ENCODE data around the gene USP17L22. TPM values are rescaled to one million over a fixed set of nuclear protein-coding genes. Genes with fewer than 3 reads are reported as not detected.
"Not testable (repeated sequence)": the region's sequence is repeated elsewhere in the genome, so short reads cannot be mapped to it uniquely, and the experiment has no call there.

Gene USP17L22
- total RNA-seq (2012; rRNA removed) (not detected in 2 replicates), polyA plus RNA-seq (2012; rRNA removed) (not detected in 2 replicates), Bru-seq, nascent RNA (not detected), BruChase-seq, experiment 1, labeled RNA remaining after a 6-hour chase (not detected), BruChase-seq, experiment 2, labeled RNA remaining after a 2-hour chase (not detected)
- polyA plus RNA-seq (2012; cell fraction: cytosol; rRNA removed) = not detected in 2 replicates
- not detected in 2 replicates for polyA plus RNA-seq (2012; cell fraction: nucleus; rRNA removed; ENCODE audit: low replicate concordance)
- long read RNA-seq = 0 reads

- H4K5ac ChIP-seq (ENCODE audit: low read depth, low read length); H4K91ac ChIP-seq (ENCODE audit: insufficient read depth, low read depth, low read length); H2BK5ac ChIP-seq (ENCODE audit: low read depth, low read length, poor library complexity, severe bottlenecking); H2AK9ac ChIP-seq (replicated peaks; ENCODE audit: low read depth, low read length, poor library complexity); H3K79me1 ChIP-seq (ENCODE audit: low read depth in 1 of 2, low read length in 2 of 2); H3K4ac ChIP-seq (ENCODE audit: low read depth, low read length); H2BK15ac ChIP-seq (ENCODE audit: low read depth, low read length); DNase-seq; CTCF ChIA-PET; H4K20me1 ChIP-seq (ENCODE audit: insufficient read depth, low read length); H3K9ac ChIP-seq (ENCODE audit: low read depth, low read length); intact Hi-C loops (cut with micrococcal nuclease); ATAC-seq (ENCODE audit: low read depth); BruUV-seq (replicated peaks); H2AFZ ChIP-seq (replicated peaks; ENCODE audit: low read length, poor library complexity); H3K4me3 ChIP-seq (ENCODE audit: insufficient read depth, low read depth, low read length); H3K9me1 ChIP-seq (ENCODE audit: insufficient read depth, low read length); H3K4me2 ChIP-seq (ENCODE audit: low read depth, low read length); H2BK20ac ChIP-seq (ENCODE audit: low read depth, low read length); H3K18ac ChIP-seq (ENCODE audit: low read depth, low read length); H3K27me3 ChIP-seq (ENCODE audit: control insufficient read depth, insufficient read depth, low read length); in situ Hi-C loops (cut with MboI; ENCODE audit: low sequenced_read_pairs); H4K8ac ChIP-seq (ENCODE audit: low read depth in 2 of 2, low read length in 2 of 2); H2BK120ac ChIP-seq (ENCODE audit: low read depth, low read length); H3K27ac ChIP-seq (ENCODE audit: insufficient read depth, low read length); POLR2A ChIA-PET (ENCODE audit: unreplicated experiment); dilution Hi-C loops (cut with HindIII; ENCODE audit: low sequenced_read_pairs, unreplicated experiment); H3K4me1 ChIP-seq (ENCODE audit: control insufficient read depth, insufficient read depth, low read length); H2AK5ac ChIP-seq (ENCODE audit: low read depth, low read length); H3K36me3 ChIP-seq (ENCODE audit: control insufficient read depth, insufficient read depth, low read length); H3K56ac ChIP-seq (ENCODE audit: extremely low read depth, insufficient read depth, low read length); H3K9me3 ChIP-seq (ENCODE audit: control insufficient read depth, insufficient read depth, low read length); H3K14ac ChIP-seq (replicated peaks; ENCODE audit: low read depth, low read length); H3K23ac ChIP-seq (ENCODE audit: low read depth, low read length): not testable (repeated sequence)
- WGBS, 2 experiments (ENCODE audit: extremely low coverage in 2 of 2, insufficient read length in 1 of 2) = no CpG with 5 or more reads among the region's 15 CpGs
These were observed at the start of gene USP17L22 for GRCh38 chr4:9267319-9267718. USP17L22 (plus strand) TSS chr4:9267619; CDS start chr4:9267619, 0 bp downstream.

GRCh38 chr4:9219852-9220251, 47.6 kb upstream of the USP17L22 start, which contains the start of gene USP17L12:
USP17L12 (plus strand) TSS chr4:9220152; CDS start chr4:9220152, 0 bp downstream.
- H3K79me1 ChIP-seq (ENCODE audit: low read depth in 1 of 2, low read length in 2 of 2); H4K5ac ChIP-seq (ENCODE audit: low read depth, low read length); H3K9ac ChIP-seq (ENCODE audit: low read depth, low read length); POLR2A ChIA-PET (ENCODE audit: unreplicated experiment); H3K14ac ChIP-seq (replicated peaks; ENCODE audit: low read depth, low read length); H2AFZ ChIP-seq (replicated peaks; ENCODE audit: low read length, poor library complexity); H3K27ac ChIP-seq (ENCODE audit: insufficient read depth, low read length); H3K4me1 ChIP-seq (ENCODE audit: control insufficient read depth, insufficient read depth, low read length); H3K36me3 ChIP-seq (ENCODE audit: control insufficient read depth, insufficient read depth, low read length); H2BK15ac ChIP-seq (ENCODE audit: low read depth, low read length); dilution Hi-C loops (cut with HindIII; ENCODE audit: low sequenced_read_pairs, unreplicated experiment); H2BK5ac ChIP-seq (ENCODE audit: low read depth, low read length, poor library complexity, severe bottlenecking); H3K18ac ChIP-seq (ENCODE audit: low read depth, low read length); H3K9me3 ChIP-seq (ENCODE audit: control insufficient read depth, insufficient read depth, low read length); H2AK9ac ChIP-seq (replicated peaks; ENCODE audit: low read depth, low read length, poor library complexity); H2AK5ac ChIP-seq (ENCODE audit: low read depth, low read length); BruUV-seq (replicated peaks); H3K9me1 ChIP-seq (ENCODE audit: insufficient read depth, low read length); H3K23ac ChIP-seq (ENCODE audit: low read depth, low read length); ATAC-seq (ENCODE audit: low read depth); DNase-seq; in situ Hi-C loops (cut with MboI; ENCODE audit: low sequenced_read_pairs); CTCF ChIA-PET; H3K4me2 ChIP-seq (ENCODE audit: low read depth, low read length); H2BK20ac ChIP-seq (ENCODE audit: low read depth, low read length); H3K4me3 ChIP-seq (ENCODE audit: insufficient read depth, low read depth, low read length); H3K27me3 ChIP-seq (ENCODE audit: control insufficient read depth, insufficient read depth, low read length); H3K56ac ChIP-seq (ENCODE audit: extremely low read depth, insufficient read depth, low read length); H3K4ac ChIP-seq (ENCODE audit: low read depth, low read length); H4K8ac ChIP-seq (ENCODE audit: low read depth in 2 of 2, low read length in 2 of 2); H4K91ac ChIP-seq (ENCODE audit: insufficient read depth, low read depth, low read length); intact Hi-C loops (cut with micrococcal nuclease); H2BK120ac ChIP-seq (ENCODE audit: low read depth, low read length); H4K20me1 ChIP-seq (ENCODE audit: insufficient read depth, low read length): not testable (repeated sequence)
- no CpG with 5 or more reads among the region's 13 CpGs for WGBS, 2 experiments (ENCODE audit: extremely low coverage in 2 of 2, insufficient read length in 1 of 2)
